CD4-positive, alpha-beta T cell (primary cell): ENCODE data around the gene SIX6. TPM values are rescaled to one million over a fixed set of nuclear protein-coding genes. Genes with fewer than 3 reads are reported as not detected.

Experiments
- ATAC-seq: fragments of 200-7000 bp; cut with Tn5 transposase; one replicate; pipeline ENCODE4 v1.10.0; 2022; ENCODE audit warnings: mild to moderate bottlenecking; ENCODE audit not compliant: poor library complexity
- CTCF ChIA-PET: fragments of 350-600 bp; sonication (Branson Sonifier 250); formaldehyde crosslinking; loops from one replicate; lab custom pipeline; 2021; ENCODE audit warnings: antibody characterized with exemption, inconsistent platforms; lab: Charles Lee
- POLR2A ChIA-PET: fragments of 350-600 bp; sonication (Branson Sonifier 250); formaldehyde crosslinking; loops from one replicate; lab custom pipeline; 2021; ENCODE audit warnings: antibody characterized with exemption, inconsistent platforms; lab: Charles Lee
- DNase-seq, 14 experiments: peaks; one replicate each; pipeline ENCODE4 v3.0.0-alpha.2; 2013 to 2020; ENCODE audit warnings: mixed read lengths in 2 of 14
- H3K27ac ChIP-seq, 2 donors: one replicate each; pipeline versions ENCODE4 v1.5.1 to v1.7.0; 2013; ENCODE audit warnings: low read length in 2 of 2, low read depth in 1 of 2, mild to moderate bottlenecking in 1 of 2
- H3K27me3 ChIP-seq, 2 experiments: 1 replicate in 1 of 2; 2 replicates in 1 of 2; pipeline versions ENCODE4 v1.6.1 to v1.7.0; 2013; ENCODE audit warnings: low read length in 2 of 2, control low read depth in 1 of 2, mild to moderate bottlenecking in 1 of 2, moderate library complexity in 1 of 2; ENCODE audit not compliant: insufficient read depth in 2 of 2, control insufficient read depth in 1 of 2
- H3K36me3 ChIP-seq: one replicate; pipeline ENCODE4 v1.6.1; 2013; ENCODE audit warnings: low read length, control low read depth; ENCODE audit not compliant: insufficient read depth
- H3K4me1 ChIP-seq: one replicate; pipeline ENCODE4 v1.6.1; 2013; ENCODE audit warnings: low read length, control low read depth; ENCODE audit not compliant: insufficient read depth
- H3K4me3 ChIP-seq: one replicate; pipeline ENCODE4 v1.5.1; 2013; ENCODE audit warnings: mild to moderate bottlenecking, low read length, moderate library complexity
- H3K9me3 ChIP-seq, 2 experiments: 1 replicate in 1 of 2; 2 replicates in 1 of 2; pipeline versions ENCODE4 v1.6.1 to v1.7.0; 2013; ENCODE audit warnings: low read length in 2 of 2, mild to moderate bottlenecking in 2 of 2, control low read depth in 1 of 2, moderate library complexity in 1 of 2; ENCODE audit not compliant: control insufficient read depth in 1 of 2, insufficient read depth in 1 of 2
- H3K27ac Mint-ChIP-seq: one replicate; pipeline ENCODE4 v1.8.0; 2020; ENCODE audit warnings: mixed read lengths
- H3K27me3 Mint-ChIP-seq: one replicate; pipeline ENCODE4 v1.8.0; 2021; ENCODE audit warnings: mixed read lengths
- H3K36me3 Mint-ChIP-seq: one replicate; pipeline ENCODE4 v1.8.0; 2021; ENCODE audit warnings: low read depth, mixed read lengths
- H3K4me1 Mint-ChIP-seq: one replicate; pipeline ENCODE4 v1.8.0; 2021; ENCODE audit warnings: low read depth, mixed read lengths
- H3K4me3 Mint-ChIP-seq: one replicate; pipeline ENCODE4 v1.8.0; 2020; ENCODE audit warnings: mild to moderate bottlenecking, mixed read lengths
- H3K9me3 Mint-ChIP-seq: one replicate; pipeline ENCODE4 v1.8.0; 2020; ENCODE audit warnings: mixed read lengths
- CTCF ChIP-seq: fragments of 200-600 bp; IDR thresholded peaks from one replicate; pipeline ENCODE4 v1.8.0; 2022; ENCODE audit warnings: antibody characterized with exemption, mild to moderate bottlenecking
- intact Hi-C, 2 experiments: fragments of 100-400 bp; cut with DNase I in 1 of 2; cut with micrococcal nuclease in 1 of 2; formaldehyde crosslinking; loops; one replicate each; pipeline versions ENCODE4 v1.15.1 to v1.9.0; 2023 to 2025; cut with DNase I, micrococcal nuclease
- total RNA-seq, 174 experiments: library from RNA in 2 of 174; stranded (reverse) in 2 of 174; gene quantifications; one replicate each; pipeline ENCODE4 v1.2.3 and lab custom pipeline; 2021 to 2026

SIX6 gene
- total RNA-seq, 2 experiments from 2014 or later = not detected

GRCh38 chr14:60514741-60515491 is 6.0 kb downstream of the SIX6 start:
- no peak overlapping the region for H3K27ac Mint-ChIP-seq
- POLR2A ChIA-PET = no interaction called here
- Histone ChIP-seq H3K4me1 (peaks cover 32% of the 10 kb centered on the region), H3K27ac (no peak overlapping the region), H3K27me3 (peaks cover 59 to 85% of the 10 kb centered on the region in 2 experiments), H3K9me3 (peaks cover 0 to 32% of the 10 kb centered on the region in 2 experiments), H3K36me3 (no peaks in the 10 kb centered on the region), H3K4me3 (no peak overlapping the region)
- ATAC-seq (no peak), DNase-seq (peak in 2 of 14 experiments; percentile 14 to 15)
- peak overlapping the region; percentile 30 for H3K4me3 Mint-ChIP-seq
- no peaks in the 10 kb centered on the region for H3K9me3 Mint-ChIP-seq
- peaks cover 83% of the 10 kb centered on the region for H3K27me3 Mint-ChIP-seq
- no peak for TF ChIP-seq CTCF
- peaks cover 15% of the 10 kb centered on the region for H3K4me1 Mint-ChIP-seq
- CTCF ChIA-PET = no interaction called here
- intact Hi-C loops = no loop called here
- no peaks in the 10 kb centered on the region for H3K36me3 Mint-ChIP-seq

- H3K4me1 ChIP-seq = peaks cover 25% of the 10 kb centered on the region
- DNase-seq = no peak
- peaks cover 0 to 25% of the 10 kb centered on the region in 2 experiments for H3K9me3 ChIP-seq
- Mint-ChIP-seq H3K36me3 (no peaks in the 10 kb centered on the region), H3K4me1 (peaks cover 8% of the 10 kb centered on the region), H3K27ac (no peak overlapping the region), H3K27me3 (peaks cover 83% of the 10 kb centered on the region), H3K9me3 (no peaks in the 10 kb centered on the region), H3K4me3 (peak overlapping the region; percentile 65)
- H3K36me3 ChIP-seq = no peaks in the 10 kb centered on the region
- ChIA-PET CTCF (no interaction called here), POLR2A (no interaction called here)
- no peak overlapping the region for H3K4me3 ChIP-seq
- no peak for ATAC-seq
- intact Hi-C loops = no loop called here
- H3K27ac ChIP-seq = no peak overlapping the region
- peaks cover 51 to 77% of the 10 kb centered on the region in 2 experiments for H3K27me3 ChIP-seq
- TF ChIP-seq CTCF = no peak
Measured at GRCh38 chr14:60515511-60516289, 6.8 kb downstream of the SIX6 start.

GRCh38 chr14:60532442-60532841 is 23.5 kb downstream of the SIX6 start:
- H3K4me1 Mint-ChIP-seq = no peaks in the 10 kb centered on the region
- no peak overlapping the region for H3K4me3 Mint-ChIP-seq
- peaks cover 0 to 7% of the 10 kb centered on the region in 2 experiments for H3K27me3 ChIP-seq
- peaks cover 0 to 9% of the 10 kb centered on the region in 2 experiments for H3K9me3 ChIP-seq
- ATAC-seq (no peak), DNase-seq (no peak)
- intact Hi-C loops = no loop called here
- H3K27ac Mint-ChIP-seq = no peak overlapping the region
- no peak for TF ChIP-seq CTCF
- peaks cover 37% of the 10 kb centered on the region for H3K27me3 Mint-ChIP-seq
- POLR2A ChIA-PET = no interaction called here
- no peak overlapping the region for H3K27ac ChIP-seq
- H3K36me3 Mint-ChIP-seq = no peaks in the 10 kb centered on the region
- H3K9me3 Mint-ChIP-seq = no peaks in the 10 kb centered on the region
- H3K4me3 ChIP-seq = no peak overlapping the region
- no peaks in the 10 kb centered on the region for H3K4me1 ChIP-seq
- CTCF ChIA-PET = no interaction called here
- no peaks in the 10 kb centered on the region for H3K36me3 ChIP-seq
